CD8-positive, alpha-beta memory T cell (primary cell): ENCODE data around the gene KIRREL1. TPM values are rescaled to one million over a fixed set of nuclear protein-coding genes. Genes with fewer than 3 reads are reported as not detected.

Source experiments
- CTCF ChIA-PET: fragments of 350-600 bp; sonication (Branson Sonifier 250); formaldehyde crosslinking; loops from one replicate; lab custom pipeline; 2021; ENCODE audit warnings: antibody characterized with exemption; lab: Charles Lee
- POLR2A ChIA-PET: fragments of 350-600 bp; sonication (Branson Sonifier 250); formaldehyde crosslinking; loops from one replicate; lab custom pipeline; 2021; ENCODE audit warnings: antibody characterized with exemption; lab: Charles Lee
- DNase-seq, 5 donors: peaks; one replicate each; pipeline versions ENCODE4 v3.0.0 to v3.0.0-alpha.2; 2020 to 2022; ENCODE audit warnings: mixed read lengths in 1 of 5
- H3K27ac ChIP-seq: one replicate; pipeline ENCODE4 v1.7.0; 2013; ENCODE audit warnings: low read depth, mild to moderate bottlenecking, low read length, moderate library complexity
- H3K27me3 ChIP-seq: 2 replicates; pipeline ENCODE4 v1.7.0; 2013; ENCODE audit warnings: low read length, mild to moderate bottlenecking; ENCODE audit not compliant: insufficient read depth, poor library complexity, severe bottlenecking
- H3K36me3 ChIP-seq: 2 replicates; pipeline ENCODE4 v1.7.0; 2013; ENCODE audit warnings: mild to moderate bottlenecking, low read length, moderate library complexity; ENCODE audit not compliant: insufficient read depth
- H3K4me1 ChIP-seq: 2 replicates; pipeline ENCODE4 v1.7.0; 2013; ENCODE audit warnings: mild to moderate bottlenecking, low read length, moderate library complexity; ENCODE audit not compliant: insufficient read depth
- H3K4me3 ChIP-seq: 2 replicates; pipeline ENCODE4 v1.7.0; 2013; ENCODE audit warnings: mild to moderate bottlenecking, low read length
- H3K9me3 ChIP-seq: 2 replicates; pipeline ENCODE4 v1.7.0; 2013; ENCODE audit warnings: mild to moderate bottlenecking, low read length
- H3K27ac Mint-ChIP-seq, 8 donors: one replicate each; pipeline ENCODE4 v1.8.0; 2020 to 2021; ENCODE audit warnings: mixed read lengths in 8 of 8, mild to moderate bottlenecking in 6 of 8, inconsistent platforms in 3 of 8, moderate library complexity in 3 of 8
- H3K27me3 Mint-ChIP-seq, 2 donors: one replicate each; pipeline ENCODE4 v1.8.0; 2020 to 2021; ENCODE audit warnings: mixed read lengths in 2 of 2, mild to moderate bottlenecking in 1 of 2, moderate library complexity in 1 of 2
- H3K36me3 Mint-ChIP-seq, 3 donors: one replicate each; pipeline ENCODE4 v1.8.0; 2020 to 2021; ENCODE audit warnings: mixed read lengths in 3 of 3, inconsistent platforms in 1 of 3, mild to moderate bottlenecking in 1 of 3
- H3K4me1 Mint-ChIP-seq, 3 donors: one replicate each; pipeline ENCODE4 v1.8.0; 2020 to 2021; ENCODE audit warnings: mixed read lengths in 3 of 3, inconsistent platforms in 1 of 3, mild to moderate bottlenecking in 1 of 3
- H3K4me3 Mint-ChIP-seq, 7 donors: one replicate each; pipeline ENCODE4 v1.8.0; 2020 to 2021; ENCODE audit warnings: mixed read lengths in 7 of 7, mild to moderate bottlenecking in 6 of 7, moderate library complexity in 4 of 7, inconsistent platforms in 2 of 7
- H3K9me3 Mint-ChIP-seq, 5 donors: one replicate each; pipeline ENCODE4 v1.8.0; 2020 to 2022; ENCODE audit warnings: mixed read lengths in 5 of 5, mild to moderate bottlenecking in 3 of 5, moderate library complexity in 2 of 5, inconsistent platforms in 1 of 5
- polyA plus RNA-seq: library from polyadenylated mRNA; unstranded; fragments of 300-500 nt; fragmentation: Illumina TruSeq; gene quantifications from one replicate; pipeline ENCODE4 v1.2.3, GENCODE V29; 2021
- total RNA-seq, 2 experiments: library from RNA; stranded (reverse); gene quantifications; one replicate each; pipeline ENCODE4 v1.2.3, GENCODE V29; 2021

KIRREL1 gene
- total and polyA plus RNA-seq, 3 experiments from 2014 or later = 0.04 TPM; not detected in 2

DNA sequence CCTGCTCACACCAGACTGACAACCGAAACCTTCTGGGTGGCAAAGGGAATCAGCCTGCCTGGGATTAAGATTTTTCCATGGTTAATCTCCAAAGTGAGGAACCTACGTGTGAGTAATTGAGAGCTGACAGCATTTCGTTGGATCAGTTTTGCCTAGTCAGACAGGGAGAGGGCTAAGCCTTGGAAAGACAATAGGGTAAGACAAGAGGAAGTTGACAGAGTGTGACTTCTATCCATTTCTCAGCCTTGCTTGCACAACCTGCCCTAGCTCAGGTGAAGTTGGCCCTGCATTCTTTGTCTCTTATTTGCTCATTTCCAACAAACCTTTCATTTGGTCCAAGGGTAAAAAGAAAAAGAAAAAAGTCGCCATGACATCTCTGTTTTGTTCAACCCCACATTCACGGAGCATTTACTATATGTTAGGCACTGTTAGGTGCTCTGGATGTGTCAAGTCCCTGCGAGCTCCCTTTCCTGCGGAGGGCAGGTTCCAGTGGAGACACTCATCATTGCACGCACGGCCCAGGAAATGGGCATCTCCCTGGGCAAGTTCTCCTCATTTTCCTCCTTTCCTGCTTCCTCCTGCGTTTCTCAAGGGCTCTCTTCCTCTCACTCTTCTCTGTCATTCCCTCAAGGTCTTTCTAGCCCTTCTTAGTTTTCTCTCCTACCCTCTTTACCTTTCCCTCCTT, 23.3 kb downstream of the KIRREL1 start:
- CTCF ChIA-PET = no interaction called here
- no peak overlapping the region for H3K4me3 Mint-ChIP-seq
- no peak for DNase-seq
- H3K9me3 Mint-ChIP-seq = peaks cover 0 to 2% (median 0%) of the 10 kb centered on the region in 5 donors
- H3K4me1 Mint-ChIP-seq = no peaks in the 10 kb centered on the region
- H3K36me3 Mint-ChIP-seq = no peaks in the 10 kb centered on the region
- Histone ChIP-seq H3K27me3 (no peaks in the 10 kb centered on the region), H3K9me3 (no peaks in the 10 kb centered on the region), H3K4me1 (no peaks in the 10 kb centered on the region), H3K27ac (no peak overlapping the region), H3K4me3 (no peak overlapping the region), H3K36me3 (no peaks in the 10 kb centered on the region)
- POLR2A ChIA-PET = no interaction called here
- H3K27me3 Mint-ChIP-seq = peaks cover 12 to 47% of the 10 kb centered on the region in 2 donors
- peak overlapping the region in 1 of 8 donors; percentile 18 for H3K27ac Mint-ChIP-seq

DNA sequence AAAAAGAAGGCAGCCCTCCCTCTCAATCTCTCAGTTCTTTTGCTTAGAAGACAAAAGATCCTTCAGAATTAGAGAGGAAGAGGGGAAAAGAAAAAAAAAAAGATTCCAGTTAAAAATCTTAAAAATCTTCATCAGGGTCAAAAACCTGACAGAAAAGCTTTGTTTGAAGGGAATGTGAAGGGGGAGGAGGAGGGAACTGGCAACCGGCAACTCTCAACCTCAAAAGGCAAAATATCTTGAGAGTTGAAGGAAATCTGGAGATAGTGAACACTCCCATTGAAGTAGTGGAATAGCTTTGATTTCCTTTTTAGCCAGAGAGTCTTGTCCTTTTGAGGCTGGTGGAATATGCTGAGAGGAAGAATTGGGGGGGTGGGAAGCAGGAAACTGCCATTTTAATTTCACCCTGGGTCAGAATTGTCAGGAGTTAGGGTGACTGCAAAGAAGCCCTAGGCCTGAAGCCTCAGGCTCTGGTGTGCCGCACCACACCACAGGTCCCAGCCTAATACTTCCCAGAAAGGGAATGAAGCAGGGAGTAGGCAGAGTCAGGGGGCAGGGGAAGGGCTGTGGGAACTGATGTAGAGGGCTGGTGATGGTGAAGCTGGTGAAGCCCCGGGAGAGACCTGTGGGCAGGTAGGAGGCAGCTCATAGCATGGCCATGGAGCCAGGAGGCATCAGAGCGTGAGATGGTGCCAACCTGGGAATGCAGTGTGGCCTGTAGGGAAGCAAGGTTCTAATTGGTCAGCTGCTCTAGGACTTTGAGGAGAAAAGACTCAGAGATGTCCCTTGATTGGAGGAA, 24.6 kb downstream of the KIRREL1 start:
- Histone ChIP-seq H3K27me3 (no peaks in the 10 kb centered on the region), H3K4me3 (no peak overlapping the region), H3K9me3 (no peaks in the 10 kb centered on the region), H3K36me3 (no peaks in the 10 kb centered on the region), H3K27ac (no peak overlapping the region), H3K4me1 (no peaks in the 10 kb centered on the region)
- peak overlapping the region in 1 of 8 donors; percentile 92 for H3K27ac Mint-ChIP-seq
- peaks cover 12 to 47% of the 10 kb centered on the region in 2 donors for H3K27me3 Mint-ChIP-seq
- ChIA-PET POLR2A (no interaction called here), CTCF (no interaction called here)
- peaks cover 0 to 2% (median 0%) of the 10 kb centered on the region in 5 donors for H3K9me3 Mint-ChIP-seq
- H3K36me3 Mint-ChIP-seq = no peaks in the 10 kb centered on the region
- no peak for DNase-seq
- no peak overlapping the region for H3K4me3 Mint-ChIP-seq
- H3K4me1 Mint-ChIP-seq = no peaks in the 10 kb centered on the region

DNA sequence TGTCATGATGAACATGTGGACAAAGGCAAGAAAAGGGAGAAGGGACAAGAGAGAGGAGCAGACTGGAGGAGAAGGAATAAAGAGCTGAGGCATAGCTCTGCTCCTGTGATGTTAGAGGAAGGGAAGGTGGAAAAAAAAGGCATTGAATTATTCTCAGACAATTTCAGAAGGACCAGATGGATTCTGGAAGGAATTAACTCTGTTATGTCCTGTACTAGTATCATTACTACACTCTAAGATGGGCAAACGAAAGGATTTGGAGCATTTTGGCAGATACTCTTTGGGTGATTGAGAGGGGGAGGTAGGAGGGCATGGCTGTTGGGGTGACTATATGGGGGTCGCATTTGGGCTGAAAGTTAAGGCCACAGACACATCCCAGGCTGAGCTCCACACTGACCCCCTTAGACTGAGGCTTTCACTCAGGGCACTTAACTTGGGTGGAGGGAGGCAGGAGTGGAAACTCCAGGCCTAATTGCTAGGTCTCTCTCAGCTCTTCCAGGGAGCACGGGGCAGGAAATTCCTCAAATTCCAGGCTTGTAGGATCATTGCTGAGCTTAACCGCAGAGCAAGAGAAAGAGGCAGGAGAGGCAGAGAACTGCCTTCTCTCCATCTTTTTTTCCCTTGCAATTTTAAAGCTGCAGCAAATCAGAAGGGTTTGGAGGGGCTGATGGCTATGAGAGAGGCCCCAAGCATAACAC, 25.9 kb downstream of the KIRREL1 start:
- no peak overlapping the region for H3K4me3 ChIP-seq
- Mint-ChIP-seq H3K27me3 (peaks cover 14 to 44% of the 10 kb centered on the region in 2 donors), H3K36me3 (no peaks in the 10 kb centered on the region), H3K4me3 (no peak overlapping the region), H3K27ac (no peak overlapping the region), H3K4me1 (no peaks in the 10 kb centered on the region), H3K9me3 (peaks cover 0 to 2% (median 0%) of the 10 kb centered on the region in 5 donors)
- no peaks in the 10 kb centered on the region for H3K27me3 ChIP-seq
- ChIA-PET POLR2A (no interaction called here), CTCF (no interaction called here)
- no peaks in the 10 kb centered on the region for H3K4me1 ChIP-seq
- no peak for DNase-seq
- H3K27ac ChIP-seq = no peak overlapping the region
- no peaks in the 10 kb centered on the region for H3K36me3 ChIP-seq
- no peaks in the 10 kb centered on the region for H3K9me3 ChIP-seq

DNA sequence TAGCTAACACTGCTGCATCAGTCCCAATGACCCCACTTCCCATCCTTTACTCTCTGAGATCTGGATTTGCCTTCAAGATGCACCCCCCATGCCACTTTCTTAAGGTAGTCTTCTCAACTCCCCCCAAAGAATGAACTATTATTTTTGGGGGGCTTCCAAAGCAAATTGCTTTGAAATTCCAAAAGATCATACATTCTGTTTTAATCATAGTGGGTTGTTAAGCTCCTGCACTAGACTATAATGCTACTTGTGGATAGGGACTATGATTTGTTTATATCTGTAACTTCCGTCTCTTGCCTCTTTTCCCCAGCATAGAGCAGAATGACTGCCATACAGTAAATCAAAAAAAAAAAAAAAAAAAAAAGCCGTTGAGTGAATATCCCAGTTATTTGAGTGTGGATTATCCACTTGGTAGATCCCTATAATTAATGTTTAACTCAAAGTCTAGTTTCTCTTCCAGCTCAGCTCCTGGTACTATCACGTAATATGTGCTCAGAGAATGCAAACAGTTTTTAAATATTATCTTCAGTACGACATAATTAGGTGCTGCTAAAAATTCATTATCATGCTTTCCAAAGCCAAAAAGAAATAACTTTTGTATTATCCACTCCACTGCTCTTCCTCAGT, 26.9 kb downstream of the KIRREL1 start:
- H3K27me3 Mint-ChIP-seq = peaks cover 14 to 42% of the 10 kb centered on the region in 2 donors
- peaks cover 0 to 2% (median 0%) of the 10 kb centered on the region in 5 donors for H3K9me3 Mint-ChIP-seq
- no peak overlapping the region for H3K27ac Mint-ChIP-seq
- Histone ChIP-seq H3K27me3 (no peaks in the 10 kb centered on the region), H3K4me3 (no peak overlapping the region), H3K9me3 (no peaks in the 10 kb centered on the region), H3K36me3 (no peaks in the 10 kb centered on the region), H3K4me1 (no peaks in the 10 kb centered on the region), H3K27ac (no peak overlapping the region)
- no peak for DNase-seq
- no peaks in the 10 kb centered on the region for H3K36me3 Mint-ChIP-seq
- ChIA-PET POLR2A (no interaction called here), CTCF (no interaction called here)
- no peaks in the 10 kb centered on the region for H3K4me1 Mint-ChIP-seq
- H3K4me3 Mint-ChIP-seq = no peak overlapping the region

DNA sequence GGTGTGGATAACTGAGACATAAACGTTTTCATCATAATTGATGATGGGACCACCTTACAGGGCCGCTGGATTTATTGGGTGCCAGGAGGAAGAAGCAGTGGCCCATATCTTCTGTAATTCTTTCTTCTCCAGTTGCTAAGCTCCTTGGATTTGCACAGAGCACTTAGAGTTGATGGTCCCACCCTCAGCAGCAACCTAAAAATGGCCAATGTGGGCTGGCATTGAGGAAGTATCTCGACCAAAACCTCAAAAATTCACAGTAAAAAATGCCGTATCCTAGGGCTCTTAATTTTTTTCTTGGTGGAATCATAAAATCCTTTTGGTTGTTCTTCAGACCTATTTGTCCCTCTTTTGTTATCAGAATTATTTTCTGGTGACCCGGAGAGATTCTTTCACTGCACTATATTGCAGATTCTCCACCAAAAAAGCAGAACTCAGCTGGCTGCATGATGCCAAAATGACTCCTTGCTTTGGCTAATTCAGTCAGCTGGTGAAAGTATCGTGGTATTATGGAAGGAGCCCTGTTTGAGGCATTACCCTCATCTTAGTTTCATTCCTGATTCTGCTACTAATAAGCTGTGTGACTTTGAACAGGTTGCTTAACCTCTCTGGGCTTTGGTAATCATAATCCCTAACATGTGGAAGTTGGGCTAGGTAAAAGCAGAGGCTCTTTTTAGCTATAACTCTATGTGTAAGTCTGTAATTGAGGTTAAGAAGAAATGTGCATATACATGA, 27.6 kb downstream of the KIRREL1 start:
- H3K36me3 Mint-ChIP-seq = no peaks in the 10 kb centered on the region
- POLR2A ChIA-PET = no interaction called here
- Histone ChIP-seq H3K4me3 (no peak overlapping the region), H3K27ac (no peak overlapping the region), H3K4me1 (no peaks in the 10 kb centered on the region), H3K27me3 (no peaks in the 10 kb centered on the region), H3K36me3 (no peaks in the 10 kb centered on the region), H3K9me3 (no peaks in the 10 kb centered on the region)
- no peak overlapping the region for H3K27ac Mint-ChIP-seq
- CTCF ChIA-PET = no interaction called here
- no peaks in the 10 kb centered on the region for H3K4me1 Mint-ChIP-seq
- peaks cover 0 to 2% (median 0%) of the 10 kb centered on the region in 5 donors for H3K9me3 Mint-ChIP-seq
- DNase-seq = no peak
- no peak overlapping the region for H3K4me3 Mint-ChIP-seq
- H3K27me3 Mint-ChIP-seq = peaks cover 8 to 38% of the 10 kb centered on the region in 2 donors

DNA sequence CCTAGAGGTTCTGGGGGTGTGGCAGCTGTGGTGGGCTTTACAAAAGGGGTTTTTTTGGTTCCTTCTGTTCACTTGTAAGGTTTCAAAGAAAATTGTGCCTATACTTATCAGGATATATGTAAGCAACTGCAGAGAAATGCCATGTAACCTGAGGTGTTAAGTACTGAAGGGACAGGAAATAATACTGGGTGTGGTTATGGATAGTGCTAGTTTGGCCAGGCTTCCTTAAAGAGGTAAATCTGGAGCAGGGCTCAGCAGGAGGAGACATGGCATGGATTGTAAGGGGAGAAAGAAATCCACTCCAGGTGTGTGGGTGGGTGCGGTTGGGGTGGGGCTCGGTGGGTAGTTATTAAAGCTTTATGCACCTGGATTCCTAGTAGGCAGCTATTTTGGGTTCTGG, 28.3 kb downstream of the KIRREL1 start:
- Histone ChIP-seq H3K27ac (no peak overlapping the region), H3K36me3 (no peaks in the 10 kb centered on the region), H3K9me3 (no peaks in the 10 kb centered on the region), H3K27me3 (no peaks in the 10 kb centered on the region), H3K4me3 (no peak overlapping the region), H3K4me1 (no peaks in the 10 kb centered on the region)
- H3K27ac Mint-ChIP-seq = no peak overlapping the region
- H3K4me3 Mint-ChIP-seq = no peak overlapping the region
- POLR2A ChIA-PET = no interaction called here
- no peak for DNase-seq
- H3K36me3 Mint-ChIP-seq = no peaks in the 10 kb centered on the region
- peaks cover 0 to 2% (median 0%) of the 10 kb centered on the region in 5 donors for H3K9me3 Mint-ChIP-seq
- CTCF ChIA-PET = no interaction called here
- H3K27me3 Mint-ChIP-seq = peaks cover 6 to 34% of the 10 kb centered on the region in 2 donors
- no peaks in the 10 kb centered on the region for H3K4me1 Mint-ChIP-seq

DNA sequence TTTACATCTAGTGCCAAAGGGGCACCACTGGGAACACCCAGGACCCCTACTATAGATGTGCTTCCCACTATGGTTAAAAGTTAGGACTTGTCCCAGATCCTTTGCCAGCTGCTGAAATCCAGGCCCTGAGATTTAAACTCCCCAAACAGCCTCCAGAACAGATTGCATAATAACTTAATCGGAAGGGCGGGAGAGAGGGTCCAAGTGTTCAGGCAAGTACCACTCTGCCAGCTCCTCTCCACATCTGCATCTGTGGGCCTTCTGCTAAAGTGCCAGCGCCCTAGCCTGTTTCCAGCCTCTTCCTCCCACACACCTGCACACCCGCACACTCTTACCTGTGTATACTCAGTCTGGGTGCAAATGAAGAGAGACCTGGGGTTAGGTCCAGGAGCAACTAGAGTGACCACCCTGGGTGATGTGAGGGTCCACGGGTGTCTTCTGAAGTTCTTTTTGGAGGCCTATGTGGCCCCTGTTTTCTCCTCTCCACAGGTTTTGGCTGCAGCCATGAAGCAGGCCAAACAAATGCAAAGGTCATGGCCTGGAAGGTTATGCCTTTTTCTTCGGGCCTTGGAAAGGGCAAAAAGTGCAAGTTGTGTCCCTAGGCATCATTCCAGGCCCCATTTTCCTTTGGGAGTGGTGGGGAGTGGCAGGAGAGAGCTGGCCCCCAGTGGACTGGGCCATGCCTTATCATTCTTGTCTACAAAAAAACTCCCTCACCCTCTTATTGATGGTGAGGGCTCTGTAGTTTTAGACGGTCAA, 29.3 kb downstream of the KIRREL1 start:
- H3K27ac Mint-ChIP-seq = no peak overlapping the region
- peaks cover 0 to 2% (median 0%) of the 10 kb centered on the region in 5 donors for H3K9me3 Mint-ChIP-seq
- no peaks in the 10 kb centered on the region for H3K36me3 Mint-ChIP-seq
- ChIA-PET CTCF (no interaction called here), POLR2A (no interaction called here)
- DNase-seq = no peak
- no peaks in the 10 kb centered on the region for H3K27me3 ChIP-seq
- H3K4me3 ChIP-seq = no peak overlapping the region
- H3K4me1 Mint-ChIP-seq = no peaks in the 10 kb centered on the region
- H3K9me3 ChIP-seq = no peaks in the 10 kb centered on the region
- no peaks in the 10 kb centered on the region for H3K4me1 ChIP-seq
- no peak overlapping the region for H3K4me3 Mint-ChIP-seq
- H3K36me3 ChIP-seq = no peaks in the 10 kb centered on the region
- no peak overlapping the region for H3K27ac ChIP-seq
- peaks cover 6 to 29% of the 10 kb centered on the region in 2 donors for H3K27me3 Mint-ChIP-seq
